ENCODE data around the gene FLYWCH2. TPM values are rescaled to one million over a fixed set of nuclear protein-coding genes. Genes with fewer than 3 reads are reported as not detected.

FLYWCH2 gene
- total RNA-seq, 1 donor from 2014 or later: 25.5 TPM

- no peak for DNase-seq (ENCODE audit: low spot score)
These were observed 29.4 kb upstream of the FLYWCH2 start for GRCh38 chr16:2853531-2854073.

- DNase-seq (ENCODE audit: low spot score): no peak
These were observed 28.2 kb upstream of the FLYWCH2 start for GRCh38 chr16:2854700-2855309.

GRCh38 chr16:2855536-2855935 is 27.5 kb upstream of the FLYWCH2 start:
- DNase-seq (ENCODE audit: low spot score): no peak

GRCh38 chr16:2856061-2856670 is 26.8 kb upstream of the FLYWCH2 start:
- no peak for DNase-seq (ENCODE audit: low spot score)

- DNase-seq (ENCODE audit: low spot score): no peak
These were observed 26.1 kb upstream of the FLYWCH2 start for GRCh38 chr16:2856686-2857450.

- DNase-seq (ENCODE audit: low spot score): peak; percentile 33
These were observed 25.4 kb upstream of the FLYWCH2 start, which contains the start of gene PRSS22 for GRCh38 chr16:2857451-2858244. Gene PRSS22, minus strand, starts transcription at chr16:2858170. Its CDS starts 66 bp downstream, at chr16:2858104.

GRCh38 chr16:2858245-2859025 is 24.6 kb upstream of the FLYWCH2 start:
- DNase-seq (ENCODE audit: low spot score): peak; percentile 20

GRCh38 chr16:2859686-2860265 is 23.2 kb upstream of the FLYWCH2 start:
- no peak for DNase-seq (ENCODE audit: low spot score)

- no peak for DNase-seq (ENCODE audit: low spot score)
These were observed 22.0 kb upstream of the FLYWCH2 start for GRCh38 chr16:2860826-2861567.

- no peak for DNase-seq (ENCODE audit: low spot score)
These were observed 17.4 kb upstream of the FLYWCH2 start for GRCh38 chr16:2865651-2866050.

GRCh38 chr16:2866431-2866830 is 16.6 kb upstream of the FLYWCH2 start:
- no peak for DNase-seq (ENCODE audit: low spot score)

- DNase-seq (ENCODE audit: low spot score): no peak
These were observed 15.4 kb upstream of the FLYWCH2 start for GRCh38 chr16:2867661-2867986.

GRCh38 chr16:2867987-2868789 is 14.8 kb upstream of the FLYWCH2 start:
- DNase-seq (ENCODE audit: low spot score): peak; percentile 95

- DNase-seq (ENCODE audit: low spot score): no peak
These were observed 11.1 kb upstream of the FLYWCH2 start for GRCh38 chr16:2871926-2872325.

GRCh38 chr16:2874032-2874911 is 8.7 kb upstream of the FLYWCH2 start:
- no peak for DNase-seq (ENCODE audit: low spot score)

- peak; percentile 78 for DNase-seq (ENCODE audit: low spot score)
These were observed 8.1 kb upstream of the FLYWCH2 start for GRCh38 chr16:2874912-2875362.

GRCh38 chr16:2879854-2880508 is 3.0 kb upstream of the FLYWCH2 start:
- no peak for DNase-seq (ENCODE audit: low spot score)

Data from umbilical cord (tissue), 2 donors.